HEK293 (cell line): ENCODE measurements around the gene TBC1D14.

Experiments
- CTCF ChIA-PET: fragments of 350-600 bp; formaldehyde crosslinking; extraction: SDS; loops from one replicate; lab custom pipeline; 2021; ENCODE audit warnings: antibody characterized with exemption; lab: Yijun Ruan, JAX
- POLR2A ChIA-PET: fragments of 300-600 bp; formaldehyde crosslinking; extraction: SDS; loops from one replicate; lab custom pipeline; 2020; ENCODE audit warnings: antibody characterized with exemption, inconsistent platforms; lab: Yijun Ruan, JAX
- H3K27ac ChIP-seq: fragments of 200-500 bp; sonication (Bioruptor generic); 2 replicates; pipeline ENCODE4 v1.5.1; 2014; ENCODE audit warnings: low read depth, low read length, control low read depth, inconsistent platforms; ENCODE audit errors: extremely low read depth
- H3K36me3 ChIP-seq, 2 experiments: fragments of 200-500 bp in 1 of 2; sonication (Bioruptor generic) in 1 of 2; 1 replicate in 1 of 2; 2 replicates in 1 of 2; pipeline ENCODE4 v1.5.1; 2014 to 2017; ENCODE audit warnings: inconsistent platforms in 2 of 2, low read length in 2 of 2; ENCODE audit not compliant: control insufficient read depth in 2 of 2, insufficient read depth in 1 of 2
- H3K4me1 ChIP-seq: fragments of 200-500 bp; sonication (Bioruptor generic); 2 replicates; pipeline ENCODE4 v1.5.1; 2014; ENCODE audit warnings: mild to moderate bottlenecking, low read length, inconsistent platforms; ENCODE audit not compliant: control insufficient read depth, insufficient read depth
- H3K4me3 ChIP-seq: 2 replicates; pipeline ENCODE4 v1.5.1; 2011; ENCODE audit warnings: low read depth, mild to moderate bottlenecking, control low read depth, low read length, moderate library complexity
- H3K9me3 ChIP-seq: fragments of 200-500 bp; sonication (Bioruptor generic); 2 replicates; pipeline ENCODE4 v1.5.1; 2014; ENCODE audit warnings: low read depth, low read length, inconsistent platforms; ENCODE audit not compliant: control insufficient read depth, insufficient read depth
- KLF1 ChIP-seq: fragments of 450-650 bp; formaldehyde crosslinking; IDR thresholded peaks from 2 replicates; pipeline ENCODE4 v1.5.1; 2016; ENCODE audit warnings: missing biosample characterization, missing genetic modification characterization
- MEIS1 ChIP-seq: sonication (generic); formaldehyde crosslinking; IDR thresholded peaks from 2 replicates; pipeline ENCODE4 v1.8.1; 2022; ENCODE audit warnings: missing genetic modification reagents, mild to moderate bottlenecking, borderline replicate concordance
- SALL2 ChIP-seq: fragments of 450-650 bp; formaldehyde crosslinking; IDR thresholded peaks from 2 replicates; pipeline ENCODE4 v1.5.0; 2017; ENCODE audit warnings: missing biosample characterization, mild to moderate bottlenecking, missing genetic modification characterization, borderline replicate concordance
- ZFHX2 ChIP-seq: fragments of 450-650 bp; formaldehyde crosslinking; conservative IDR thresholded peaks from 2 replicates; pipeline ENCODE4 v1.5.1; 2016; ENCODE audit warnings: missing biosample characterization, missing genetic modification characterization
- ZNF10 ChIP-seq: fragments of 450-650 bp; formaldehyde crosslinking; IDR thresholded peaks from 2 replicates; pipeline ENCODE4 v1.5.1; 2017; ENCODE audit warnings: missing biosample characterization, missing genetic modification characterization
- ZNF112 ChIP-seq: fragments of 450-650 bp; formaldehyde crosslinking; IDR thresholded peaks from 2 replicates; pipeline ENCODE4 v1.5.0; 2017; ENCODE audit warnings: missing biosample characterization, missing genetic modification characterization
- ZNF121 ChIP-seq: fragments of 450-650 bp; formaldehyde crosslinking; IDR thresholded peaks from 2 replicates; pipeline ENCODE4 v1.5.1; 2016; ENCODE audit warnings: missing biosample characterization, missing genetic modification characterization
- ZNF174 ChIP-seq: fragments of 450-650 bp; formaldehyde crosslinking; IDR thresholded peaks from 2 replicates; pipeline ENCODE4 v1.5.0; 2017; ENCODE audit warnings: missing biosample characterization, mild to moderate bottlenecking, missing genetic modification characterization
- ZNF239 ChIP-seq: fragments of 450-650 bp; formaldehyde crosslinking; IDR thresholded peaks from 2 replicates; pipeline ENCODE4 v1.5.1; 2016; ENCODE audit warnings: missing biosample characterization, missing genetic modification characterization
- ZNF391 ChIP-seq: fragments of 450-650 bp; formaldehyde crosslinking; IDR thresholded peaks from 2 replicates; pipeline ENCODE4 v1.5.1; 2016; ENCODE audit warnings: low read depth, missing biosample characterization, missing genetic modification characterization, borderline replicate concordance
- ZNF48 ChIP-seq: fragments of 450-650 bp; formaldehyde crosslinking; IDR thresholded peaks from 2 replicates; pipeline ENCODE4 v1.5.1; 2016; ENCODE audit warnings: missing biosample characterization, missing genetic modification characterization
- ZNF660 ChIP-seq: fragments of 450-650 bp; IDR thresholded peaks from 2 replicates; pipeline ENCODE4 v1.5.1; 2018; ENCODE audit warnings: missing biosample characterization, mild to moderate bottlenecking, missing genetic modification characterization
- ZNF792 ChIP-seq: fragments of 450-650 bp; formaldehyde crosslinking; IDR thresholded peaks from 2 replicates; pipeline ENCODE4 v1.5.1; 2016; ENCODE audit warnings: missing biosample characterization, missing genetic modification characterization
- TF ChIP-seq, protein P1 (sequence below): fragments of 450-650 bp; formaldehyde crosslinking; IDR thresholded peaks from 2 replicates; pipeline ENCODE4 v1.5.1; 2017; ENCODE audit warnings: missing biosample characterization, missing genetic modification characterization
- TF ChIP-seq, protein P2 (sequence below): fragments of 450-650 bp; formaldehyde crosslinking; IDR thresholded peaks from 2 replicates; pipeline ENCODE4 v1.5.1; 2016; ENCODE audit warnings: missing biosample characterization, missing genetic modification characterization
- TF ChIP-seq, protein P3 (sequence below): fragments of 450-650 bp; formaldehyde crosslinking; conservative IDR thresholded peaks from 2 replicates; pipeline ENCODE4 v1.5.1; 2016; ENCODE audit warnings: low read depth, missing biosample characterization, missing genetic modification characterization
- TF ChIP-seq, protein P4 (sequence below): fragments of 450-650 bp; formaldehyde crosslinking; IDR thresholded peaks from 2 replicates; pipeline ENCODE4 v1.5.1; 2016; ENCODE audit warnings: missing biosample characterization, missing genetic modification characterization

Gene TBC1D14

DNA sequence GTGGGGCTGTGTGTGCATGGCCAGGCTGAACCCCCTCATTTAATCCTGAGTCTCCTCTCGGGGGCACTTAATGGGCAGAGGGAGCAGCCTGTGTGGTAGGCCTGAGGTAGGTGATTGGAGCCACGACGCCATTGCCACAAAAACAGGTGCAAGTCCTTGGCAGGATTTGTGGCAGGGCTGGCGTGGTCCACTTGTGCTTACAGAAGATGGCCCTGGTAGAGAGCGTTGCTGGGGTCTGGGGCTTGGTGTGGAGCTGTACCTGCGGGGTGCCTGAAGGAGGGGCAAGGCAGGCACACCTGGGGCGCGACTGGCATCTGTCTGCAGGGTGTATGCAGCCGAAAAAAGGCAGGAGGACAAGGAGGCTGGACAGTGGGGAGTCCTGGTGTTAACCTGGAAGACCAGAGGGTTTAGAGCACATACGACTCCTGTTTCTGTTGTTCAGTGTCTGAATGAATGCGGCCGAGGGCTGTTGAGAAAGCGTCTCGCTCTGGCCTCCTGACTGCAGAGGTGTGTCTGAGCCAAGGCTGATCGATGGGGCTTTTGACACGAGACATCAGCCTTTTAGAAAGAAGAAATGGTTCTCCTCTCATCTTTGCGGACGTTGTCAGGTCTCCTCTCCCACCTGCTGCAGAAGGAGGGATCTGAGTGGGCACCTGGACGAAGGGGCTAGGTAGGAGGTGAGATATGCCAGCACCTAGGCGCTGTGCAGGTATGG is 52.0 kb downstream of the TBC1D14 start:
- Histone ChIP-seq H3K4me1 (no peaks in the 10 kb centered on the region), H3K36me3 (no peaks in the 10 kb centered on the region), H3K4me3 (no peak overlapping the region), H3K27ac (no peak overlapping the region), H3K9me3 (no peaks in the 10 kb centered on the region)
- no peak for TF ChIP-seq SALL2
- CTCF ChIA-PET = interaction anchor here (0.6 to 2.5 kb wide), 2 partner anchors 12 to 252 kb away, joined by 3 to 8 read pairs; no protein-coding TSS in a partner anchor
- POLR2A ChIA-PET = no interaction called here

DNA sequence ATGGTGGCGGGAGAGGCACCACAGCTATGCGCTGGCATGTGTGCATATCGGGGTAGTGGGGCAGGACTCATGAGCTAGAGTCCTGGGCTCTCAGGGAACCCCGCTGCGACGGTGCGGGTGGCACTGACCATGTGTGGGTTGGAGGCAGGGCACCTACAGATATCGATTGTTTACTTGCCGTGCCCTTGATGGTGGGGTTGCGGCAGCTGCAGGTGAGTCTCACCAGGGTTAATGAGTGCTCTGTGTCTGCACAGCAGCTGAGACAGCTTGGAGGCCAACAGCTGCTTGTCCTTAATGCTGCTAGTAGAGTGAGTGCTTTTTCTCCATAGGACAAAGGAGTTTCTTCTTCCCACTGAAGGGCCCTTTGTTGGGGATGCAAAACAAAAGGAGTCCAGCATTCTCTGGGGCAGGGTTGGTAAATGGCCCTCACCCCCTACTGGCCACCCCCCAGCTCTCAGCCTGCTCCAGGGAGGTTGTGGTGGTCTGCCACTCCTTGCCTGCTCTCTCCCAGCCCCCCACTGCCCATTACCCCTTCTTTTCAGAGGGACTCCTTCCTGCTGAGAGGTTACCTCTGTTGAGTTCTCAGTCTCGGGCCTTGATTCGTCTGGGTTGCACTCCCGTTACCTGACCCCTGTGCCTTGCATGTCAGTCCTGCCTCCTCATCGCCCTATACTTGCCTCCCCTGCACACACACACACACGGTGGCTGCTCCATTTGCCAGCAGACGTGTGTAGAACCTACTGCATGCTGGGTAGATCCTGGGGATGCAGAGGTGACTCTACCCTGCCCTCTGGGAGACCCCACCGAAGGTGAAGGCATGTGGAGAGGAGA is 52.8 kb downstream of the TBC1D14 start:
- H3K36me3 ChIP-seq = peaks cover 0 to 3% of the 10 kb centered on the region in 2 experiments; a peak in 1 of 3 replicates
- TF ChIP-seq ZNF112 (no peak), ZNF391 (no peak)
- no peak overlapping the region for H3K4me3 ChIP-seq
- POLR2A ChIA-PET = no interaction called here
- H3K9me3 ChIP-seq = no peaks in the 10 kb centered on the region
- H3K27ac ChIP-seq = no peak overlapping the region
- CTCF ChIA-PET = interaction anchor here (0.6 to 2.5 kb wide), 3 partner anchors 12 to 252 kb away, joined by 3 to 8 read pairs (median 6); no protein-coding TSS in a partner anchor
- H3K4me1 ChIP-seq = no peaks in the 10 kb centered on the region

DNA sequence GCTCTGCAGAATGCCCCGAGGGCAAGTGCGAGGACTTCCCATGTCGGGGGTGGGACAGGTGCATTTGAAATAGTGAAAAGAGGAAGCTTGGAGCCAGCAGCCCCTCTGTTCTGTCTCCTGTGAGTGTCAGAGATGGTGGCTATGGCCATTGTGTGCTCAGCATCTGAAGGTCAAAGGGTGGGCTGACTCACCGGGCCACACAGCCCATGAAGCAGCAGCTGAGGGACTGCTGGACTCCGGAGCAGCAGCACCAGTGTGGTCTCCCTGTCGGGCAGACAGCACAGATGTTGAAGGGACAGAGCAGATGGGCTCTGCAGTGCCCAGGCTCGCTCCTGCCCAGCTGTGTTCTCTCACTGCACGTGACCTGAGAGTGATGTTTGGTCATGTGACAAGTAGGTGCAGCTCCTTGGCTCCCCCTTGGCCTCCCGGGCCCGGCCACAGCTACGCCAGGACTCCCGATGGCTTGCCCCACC is 53.5 kb downstream of the TBC1D14 start:
- Histone ChIP-seq H3K4me3 (no peak overlapping the region), H3K36me3 (peaks cover 0 to 6% of the 10 kb centered on the region in 2 experiments; a peak in 1 of 3 replicates), H3K4me1 (no peaks in the 10 kb centered on the region), H3K9me3 (no peaks in the 10 kb centered on the region), H3K27ac (no peak overlapping the region)
- POLR2A ChIA-PET = no interaction called here
- CTCF ChIA-PET = interaction anchor here (1.0 to 1.6 kb wide), 2 partner anchors 11 to 21 kb away, joined by 3 to 6 read pairs; no protein-coding TSS in a partner anchor
- TF ChIP-seq ZNF792 = no peak
- no peak for TF ChIP-seq ZNF174 (tag by site-specific recombination)
- no peak for TF ChIP-seq MEIS1 (CRISPR knock-in tag)
- no peak for TF ChIP-seq ZNF10 (tag by site-specific recombination)
- no peak for TF ChIP-seq ZNF239
- TF ChIP-seq, protein P1, sequence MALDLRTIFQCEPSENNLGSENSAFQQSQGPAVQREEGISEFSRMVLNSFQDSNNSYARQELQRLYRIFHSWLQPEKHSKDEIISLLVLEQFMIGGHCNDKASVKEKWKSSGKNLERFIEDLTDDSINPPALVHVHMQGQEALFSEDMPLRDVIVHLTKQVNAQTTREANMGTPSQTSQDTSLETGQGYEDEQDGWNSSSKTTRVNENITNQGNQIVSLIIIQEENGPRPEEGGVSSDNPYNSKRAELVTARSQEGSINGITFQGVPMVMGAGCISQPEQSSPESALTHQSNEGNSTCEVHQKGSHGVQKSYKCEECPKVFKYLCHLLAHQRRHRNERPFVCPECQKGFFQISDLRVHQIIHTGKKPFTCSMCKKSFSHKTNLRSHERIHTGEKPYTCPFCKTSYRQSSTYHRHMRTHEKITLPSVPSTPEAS (tag by site-specific recombination) = no peak
- TF ChIP-seq KLF1 (tag by site-specific recombination) = no peak
- TF ChIP-seq, protein P2, sequence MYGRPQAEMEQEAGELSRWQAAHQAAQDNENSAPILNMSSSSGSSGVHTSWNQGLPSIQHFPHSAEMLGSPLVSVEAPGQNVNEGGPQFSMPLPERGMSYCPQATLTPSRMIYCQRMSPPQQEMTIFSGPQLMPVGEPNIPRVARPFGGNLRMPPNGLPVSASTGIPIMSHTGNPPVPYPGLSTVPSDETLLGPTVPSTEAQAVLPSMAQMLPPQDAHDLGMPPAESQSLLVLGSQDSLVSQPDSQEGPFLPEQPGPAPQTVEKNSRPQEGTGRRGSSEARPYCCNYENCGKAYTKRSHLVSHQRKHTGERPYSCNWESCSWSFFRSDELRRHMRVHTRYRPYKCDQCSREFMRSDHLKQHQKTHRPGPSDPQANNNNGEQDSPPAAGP (tag by site-specific recombination) = no peak
- TF ChIP-seq, protein P3, sequence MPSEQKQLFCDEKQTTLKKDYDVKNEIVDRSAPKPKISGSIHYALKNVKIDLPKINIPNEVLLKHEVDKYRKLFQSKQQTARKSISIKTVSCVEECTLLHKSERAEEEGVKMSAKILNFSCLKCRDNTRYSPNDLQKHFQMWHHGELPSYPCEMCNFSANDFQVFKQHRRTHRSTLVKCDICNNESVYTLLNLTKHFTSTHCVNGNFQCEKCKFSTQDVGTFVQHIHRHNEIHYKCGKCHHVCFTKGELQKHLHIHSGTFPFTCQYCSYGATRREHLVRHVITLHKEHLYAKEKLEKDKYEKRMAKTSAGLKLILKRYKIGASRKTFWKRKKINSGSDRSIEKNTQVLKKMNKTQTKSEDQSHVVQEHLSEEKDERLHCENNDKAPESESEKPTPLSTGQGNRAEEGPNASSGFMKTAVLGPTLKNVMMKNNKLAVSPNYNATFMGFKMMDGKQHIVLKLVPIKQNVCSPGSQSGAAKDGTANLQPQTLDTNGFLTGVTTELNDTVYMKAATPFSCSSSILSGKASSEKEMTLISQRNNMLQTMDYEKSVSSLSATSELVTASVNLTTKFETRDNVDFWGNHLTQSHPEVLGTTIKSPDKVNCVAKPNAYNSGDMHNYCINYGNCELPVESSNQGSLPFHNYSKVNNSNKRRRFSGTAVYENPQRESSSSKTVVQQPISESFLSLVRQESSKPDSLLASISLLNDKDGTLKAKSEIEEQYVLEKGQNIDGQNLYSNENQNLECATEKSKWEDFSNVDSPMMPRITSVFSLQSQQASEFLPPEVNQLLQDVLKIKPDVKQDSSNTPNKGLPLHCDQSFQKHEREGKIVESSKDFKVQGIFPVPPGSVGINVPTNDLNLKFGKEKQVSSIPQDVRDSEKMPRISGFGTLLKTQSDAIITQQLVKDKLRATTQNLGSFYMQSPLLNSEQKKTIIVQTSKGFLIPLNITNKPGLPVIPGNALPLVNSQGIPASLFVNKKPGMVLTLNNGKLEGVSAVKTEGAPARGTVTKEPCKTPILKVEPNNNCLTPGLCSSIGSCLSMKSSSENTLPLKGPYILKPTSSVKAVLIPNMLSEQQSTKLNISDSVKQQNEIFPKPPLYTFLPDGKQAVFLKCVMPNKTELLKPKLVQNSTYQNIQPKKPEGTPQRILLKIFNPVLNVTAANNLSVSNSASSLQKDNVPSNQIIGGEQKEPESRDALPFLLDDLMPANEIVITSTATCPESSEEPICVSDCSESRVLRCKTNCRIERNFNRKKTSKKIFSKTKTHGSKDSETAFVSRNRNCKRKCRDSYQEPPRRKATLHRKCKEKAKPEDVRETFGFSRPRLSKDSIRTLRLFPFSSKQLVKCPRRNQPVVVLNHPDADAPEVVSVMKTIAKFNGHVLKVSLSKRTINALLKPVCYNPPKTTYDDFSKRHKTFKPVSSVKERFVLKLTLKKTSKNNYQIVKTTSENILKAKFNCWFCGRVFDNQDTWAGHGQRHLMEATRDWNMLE (tag by site-specific recombination) = no peak
- TF ChIP-seq ZNF121 (tag by site-specific recombination) = no peak
- TF ChIP-seq ZNF48 = no peak
- no peak for TF ChIP-seq ZFHX2 (tag by site-specific recombination)
- TF ChIP-seq, protein P4, sequence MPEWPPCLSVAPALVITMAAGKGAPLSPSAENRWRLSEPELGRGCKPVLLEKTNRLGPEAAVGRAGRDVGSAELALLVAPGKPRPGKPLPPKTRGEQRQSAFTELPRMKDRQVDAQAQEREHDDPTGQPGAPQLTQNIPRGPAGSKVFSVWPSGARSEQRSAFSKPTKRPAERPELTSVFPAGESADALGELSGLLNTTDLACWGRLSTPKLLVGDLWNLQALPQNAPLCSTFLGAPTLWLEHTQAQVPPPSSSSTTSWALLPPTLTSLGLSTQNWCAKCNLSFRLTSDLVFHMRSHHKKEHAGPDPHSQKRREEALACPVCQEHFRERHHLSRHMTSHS (tag by site-specific recombination) = no peak
- TF ChIP-seq ZNF660 = no peak
